ENCODE results near the gene SPINT1.
A peak's percentile ranks its signal among the peaks of the same experiment; 100 is the strongest.

Gene SPINT1

DNA sequence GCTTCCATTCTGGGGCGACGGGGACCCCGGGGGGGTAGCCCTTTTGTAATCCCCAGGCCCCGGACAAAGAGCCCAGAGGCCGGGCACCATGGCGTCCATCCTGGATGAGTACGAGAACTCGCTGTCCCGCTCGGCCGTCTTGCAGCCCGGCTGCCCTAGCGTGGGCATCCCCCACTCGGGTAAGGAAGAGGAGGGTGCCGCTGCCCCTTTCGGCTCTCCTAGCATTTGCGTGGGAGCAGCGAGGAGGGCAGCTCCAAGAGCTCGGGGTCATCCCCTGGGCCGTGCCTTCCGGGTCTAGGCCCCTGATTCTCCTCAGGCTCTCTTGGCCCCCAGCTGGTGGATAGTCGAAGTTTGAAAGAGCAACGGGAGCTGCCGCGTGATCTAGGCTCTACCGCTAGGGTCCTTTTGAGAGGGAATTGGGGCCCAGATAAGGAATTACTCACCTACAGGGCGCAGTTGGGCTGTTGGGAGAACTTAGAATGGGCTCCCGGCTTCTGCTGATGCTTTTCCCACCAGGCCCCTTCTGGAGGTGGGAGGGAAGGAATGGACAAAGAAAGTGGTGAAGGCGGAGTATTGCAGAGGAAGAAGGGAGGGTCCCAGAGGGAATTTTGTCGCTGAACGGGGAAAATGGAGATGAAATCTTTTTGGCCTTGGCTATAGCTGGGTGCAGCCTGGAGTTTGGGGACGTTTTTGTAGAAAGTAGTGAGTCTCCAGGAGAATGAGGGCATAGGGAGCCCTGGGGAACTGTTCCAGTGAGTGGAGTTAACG, 51.0 kb downstream of the SPINT1 start:
- peak; percentile 81 for DNase-seq

DNA sequence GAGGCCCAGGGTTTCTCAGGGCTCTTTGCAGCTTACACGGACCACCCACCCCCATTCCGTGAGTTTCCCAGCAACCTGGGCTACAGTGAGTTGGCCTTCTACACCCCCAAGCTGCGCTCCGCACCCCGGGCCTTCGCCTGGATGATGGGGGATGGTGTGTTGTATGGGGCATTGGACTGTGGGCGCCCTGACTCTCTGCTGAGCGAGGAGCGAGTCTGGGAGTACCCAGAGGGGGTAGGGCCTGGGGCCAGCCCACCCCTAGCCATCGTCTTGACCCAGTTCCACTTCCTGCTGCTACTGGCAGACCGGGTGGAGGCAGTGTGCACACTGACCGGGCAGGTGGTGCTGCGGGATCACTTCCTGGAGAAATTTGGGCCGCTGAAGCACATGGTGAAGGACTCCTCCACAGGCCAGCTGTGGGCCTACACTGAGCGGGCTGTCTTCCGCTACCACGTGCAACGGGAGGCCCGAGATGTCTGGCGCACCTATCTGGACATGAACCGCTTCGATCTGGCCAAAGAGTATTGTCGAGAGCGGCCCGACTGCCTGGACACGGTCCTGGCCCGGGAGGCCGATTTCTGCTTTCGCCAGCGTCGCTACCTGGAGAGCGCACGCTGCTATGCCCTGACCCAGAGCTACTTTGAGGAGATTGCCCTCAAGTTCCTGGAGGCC, 55.8 kb downstream of the SPINT1 start:
- DNase-seq, result no peak

DNA sequence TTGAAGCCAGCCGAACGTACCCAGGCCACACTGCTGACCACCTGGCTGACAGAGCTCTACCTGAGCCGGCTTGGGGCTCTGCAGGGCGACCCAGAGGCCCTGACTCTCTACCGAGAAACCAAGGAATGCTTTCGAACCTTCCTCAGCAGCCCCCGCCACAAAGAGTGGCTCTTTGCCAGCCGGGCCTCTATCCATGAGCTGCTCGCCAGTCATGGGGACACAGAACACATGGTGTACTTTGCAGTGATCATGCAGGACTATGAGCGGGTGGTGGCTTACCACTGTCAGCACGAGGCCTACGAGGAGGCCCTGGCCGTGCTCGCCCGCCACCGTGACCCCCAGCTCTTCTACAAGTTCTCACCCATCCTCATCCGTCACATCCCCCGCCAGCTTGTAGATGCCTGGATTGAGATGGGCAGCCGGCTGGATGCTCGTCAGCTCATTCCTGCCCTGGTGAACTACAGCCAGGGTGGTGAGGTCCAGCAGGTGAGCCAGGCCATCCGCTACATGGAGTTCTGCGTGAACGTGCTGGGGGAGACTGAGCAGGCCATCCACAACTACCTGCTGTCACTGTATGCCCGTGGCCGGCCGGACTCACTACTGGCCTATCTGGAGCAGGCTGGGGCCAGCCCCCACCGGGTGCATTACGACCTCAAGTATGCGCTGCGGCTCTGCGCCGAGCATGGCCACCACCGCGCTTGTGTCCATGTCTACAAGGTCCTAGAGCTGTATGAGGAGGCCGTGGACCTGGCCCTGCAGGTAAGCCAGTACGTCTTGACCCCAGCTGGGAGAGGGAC, 56.6 kb downstream of the SPINT1 start:
- no peak for DNase-seq

DNA sequence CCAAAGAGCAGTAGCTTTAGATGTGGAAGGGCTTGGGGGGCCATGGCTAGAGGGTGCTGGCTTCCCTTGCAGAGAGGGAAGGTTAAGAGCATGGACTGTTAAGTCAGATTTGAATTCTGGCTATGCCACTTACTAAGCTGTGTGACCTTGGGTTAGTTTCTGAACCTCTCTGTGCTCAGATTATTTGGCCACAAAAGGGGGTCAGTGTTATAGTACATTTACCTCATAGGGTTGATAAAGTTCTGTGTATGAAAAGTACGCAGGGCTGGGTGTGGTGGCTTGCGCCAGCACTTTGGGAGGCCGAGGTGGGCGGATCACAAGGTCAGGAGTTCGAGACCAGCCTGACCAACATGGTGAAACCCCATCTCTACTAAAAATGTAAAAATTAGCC, 57.2 kb downstream of the SPINT1 start:
- DNase-seq, result no peak

DNA sequence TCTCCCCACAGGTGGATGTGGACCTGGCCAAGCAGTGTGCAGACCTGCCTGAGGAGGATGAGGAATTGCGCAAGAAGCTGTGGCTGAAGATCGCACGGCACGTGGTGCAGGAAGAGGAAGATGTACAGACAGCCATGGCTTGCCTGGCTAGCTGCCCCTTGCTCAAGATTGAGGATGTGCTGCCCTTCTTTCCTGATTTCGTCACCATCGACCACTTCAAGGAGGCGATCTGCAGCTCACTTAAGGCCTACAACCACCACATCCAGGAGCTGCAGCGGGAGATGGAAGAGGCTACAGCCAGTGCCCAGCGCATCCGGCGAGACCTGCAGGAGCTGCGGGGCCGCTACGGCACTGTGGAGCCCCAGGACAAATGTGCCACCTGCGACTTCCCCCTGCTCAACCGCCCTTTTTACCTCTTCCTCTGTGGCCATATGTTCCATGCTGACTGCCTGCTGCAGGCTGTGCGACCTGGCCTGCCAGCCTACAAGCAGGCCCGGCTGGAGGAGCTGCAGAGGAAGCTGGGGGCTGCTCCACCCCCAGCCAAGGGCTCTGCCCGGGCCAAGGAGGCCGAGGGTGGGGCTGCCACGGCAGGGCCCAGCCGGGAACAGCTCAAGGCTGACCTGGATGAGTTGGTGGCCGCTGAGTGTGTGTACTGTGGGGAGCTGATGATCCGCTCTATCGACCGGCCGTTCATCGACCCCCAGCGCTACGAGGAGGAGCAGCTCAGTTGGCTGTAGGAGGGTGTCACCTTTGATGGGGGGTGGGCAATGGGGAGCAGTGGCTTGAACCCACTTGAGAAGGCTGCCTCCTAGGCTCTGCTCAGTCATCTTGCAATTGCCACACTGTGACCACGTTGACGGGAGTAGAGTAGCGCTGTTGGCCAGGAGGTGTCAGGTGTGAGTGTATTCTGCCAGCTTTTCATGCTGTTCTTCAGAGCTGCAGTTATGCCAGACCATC, 59.0 kb downstream of the SPINT1 start:
- DNase-seq, result no peak

DNA sequence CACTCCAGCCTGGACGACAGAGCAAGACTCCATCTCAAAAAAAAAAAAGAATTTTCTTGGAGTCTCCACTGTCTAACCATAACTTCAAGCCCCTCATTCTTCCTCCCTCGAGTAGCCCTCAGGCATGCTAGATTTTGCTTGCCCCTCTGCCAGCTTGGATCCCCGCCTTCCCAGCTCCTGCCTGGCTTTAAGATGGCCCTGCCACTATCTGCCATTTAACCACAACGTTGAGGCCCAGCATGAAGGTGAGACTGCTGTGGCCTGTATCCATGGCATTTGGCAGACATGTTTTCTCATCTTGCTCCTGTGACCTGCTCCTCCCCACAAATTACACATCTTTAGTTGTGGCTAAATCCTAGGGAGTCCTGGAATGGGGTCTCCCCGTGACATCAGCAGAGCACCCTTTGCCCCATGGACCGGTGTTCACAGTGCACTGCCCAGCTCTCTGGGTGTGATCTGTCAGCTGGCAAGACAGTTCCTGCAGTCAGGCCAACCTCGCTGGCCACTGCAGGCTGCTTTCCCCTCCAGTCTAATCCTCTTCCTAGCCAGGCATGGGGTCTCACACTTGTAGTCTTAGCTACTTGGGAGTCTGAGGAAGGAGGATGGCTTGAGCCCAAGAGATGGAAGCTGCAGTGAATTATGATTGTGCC, 60.8 kb downstream of the SPINT1 start:
- no peak for DNase-seq

DNA sequence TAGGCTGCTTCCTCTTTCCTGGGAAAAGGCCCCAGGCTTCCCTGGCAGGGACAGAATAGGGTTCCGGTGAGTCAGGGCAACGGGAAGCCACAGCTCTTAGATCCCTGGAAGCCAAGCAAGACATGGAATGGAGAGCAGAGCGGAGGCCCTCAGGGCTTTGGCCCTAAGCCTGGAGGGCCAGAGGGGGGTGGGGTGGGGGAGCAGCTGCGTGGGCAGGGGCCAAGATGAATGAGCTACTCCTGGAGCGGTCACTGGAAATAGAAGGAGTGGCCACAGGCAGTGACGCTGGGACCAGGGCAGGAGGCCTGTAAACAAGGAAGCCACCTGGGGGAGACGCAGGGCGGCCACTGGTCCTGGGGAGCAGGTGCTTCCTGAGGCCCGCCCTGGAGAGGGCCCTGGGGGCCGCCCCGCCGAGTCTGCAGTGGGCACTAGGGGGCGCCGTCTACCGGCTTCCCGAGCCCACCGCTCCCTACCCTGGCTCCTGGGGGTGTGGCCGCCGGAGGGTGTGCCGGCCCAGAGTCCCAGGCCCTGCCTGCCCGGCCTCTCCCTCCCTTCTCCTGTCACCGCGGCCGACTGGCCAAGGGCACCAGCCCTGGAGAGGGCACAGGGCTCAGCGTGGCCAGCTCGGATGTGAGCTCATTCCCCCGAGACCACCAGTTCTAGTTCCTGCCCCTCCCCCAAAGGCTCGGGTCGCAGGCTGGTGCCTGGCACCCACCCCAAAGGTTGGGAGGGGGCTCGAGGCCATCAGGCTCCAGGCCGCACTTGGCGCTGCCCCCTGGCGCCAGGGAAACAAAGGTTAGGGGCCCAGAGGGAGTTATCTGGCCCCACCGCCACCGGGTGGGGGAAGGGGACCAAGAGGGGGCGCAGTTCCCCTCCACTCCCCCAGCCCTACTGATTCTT, 62.5 kb downstream of the SPINT1 start:
- peak; percentile 91 for DNase-seq

DNA sequence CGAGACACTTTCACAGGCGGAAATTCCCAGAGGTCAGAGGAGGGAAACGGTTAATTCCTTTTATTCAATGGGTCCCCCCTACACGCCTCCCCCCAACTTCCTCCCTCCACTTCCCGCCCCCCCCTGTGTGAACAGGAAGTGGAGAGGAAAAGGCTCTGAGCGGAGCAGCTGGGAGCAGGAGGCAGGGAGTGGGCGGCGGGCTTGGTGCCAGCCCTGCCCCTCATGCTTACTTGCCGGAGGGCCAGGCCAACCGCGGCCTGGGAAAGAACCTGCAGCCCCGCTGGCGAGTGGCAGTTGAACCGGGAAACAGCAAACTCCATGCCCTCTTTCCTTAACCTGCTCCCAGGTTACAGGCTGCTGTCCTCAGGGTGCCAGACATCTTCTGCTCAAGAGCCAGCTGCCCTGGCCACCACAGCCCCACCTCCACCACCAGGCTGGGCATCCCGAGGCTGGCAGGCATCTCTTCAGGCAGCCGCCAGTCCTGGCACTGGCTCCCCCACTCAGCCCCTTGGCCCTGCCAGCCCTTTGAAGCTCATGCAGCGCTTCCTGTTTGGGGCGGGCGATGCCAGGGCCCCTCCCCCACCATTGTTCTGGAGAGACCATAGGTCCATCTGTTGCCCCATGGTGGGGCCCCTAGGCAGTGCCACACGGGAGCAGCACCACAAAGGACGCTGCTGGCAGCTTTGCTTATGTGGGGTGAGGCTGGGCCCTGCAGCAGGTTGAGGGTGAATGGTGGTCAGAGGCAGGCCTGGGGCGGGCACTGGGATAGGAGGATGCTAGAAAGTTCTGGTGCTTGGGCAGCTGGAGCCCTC, 63.3 kb downstream of the SPINT1 start:
- DNase-seq, result peak; percentile 63
